Hepatocyte (in vitro differentiated cells): ENCODE data around the gene SYT15B.
"Not testable (repeated sequence)": the region's sequence is repeated elsewhere in the genome, so short reads cannot be mapped to it uniquely, and the experiment has no call there.

Source experiments
- EZH2phosphoT487 ChIP-seq: fragments of 200-600 bp; sonication (generic); IDR thresholded peaks from one replicate; pipeline ENCODE4 v1.6.1; 2018; ENCODE audit warnings: antibody characterized with exemption, mild to moderate bottlenecking, low read depth, moderate library complexity; ENCODE audit not compliant: unreplicated experiment, severe bottlenecking
- TF ChIP-seq, protein P1 (sequence below): fragments of 200-600 bp; sonication (generic); IDR thresholded peaks from 2 replicates; pipeline ENCODE4 v1.5.1; 2016; ENCODE audit warnings: antibody characterized with exemption, mild to moderate bottlenecking; ENCODE audit not compliant: poor library complexity

DNA sequence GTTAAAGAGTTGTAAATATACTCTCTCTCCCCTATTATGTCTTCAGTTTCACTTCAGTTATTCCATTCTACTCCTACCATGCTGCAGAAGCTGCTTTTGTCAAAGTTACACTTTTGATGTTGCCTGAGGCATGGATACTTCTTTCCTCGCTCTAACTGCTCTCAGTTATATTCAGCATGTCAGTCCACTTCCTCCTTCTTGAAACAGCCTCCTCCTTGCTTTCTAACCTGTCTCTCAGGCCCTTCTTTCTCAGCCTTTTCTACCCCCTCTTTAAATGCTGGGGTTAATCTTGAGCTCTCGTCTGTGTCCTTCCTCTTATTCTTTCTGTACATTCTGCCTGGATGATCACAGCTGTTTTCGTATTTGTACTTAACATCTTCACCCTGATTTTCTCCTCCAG lies 40.0 kb downstream of the SYT15B start:
- TF ChIP-seq, protein P1, sequence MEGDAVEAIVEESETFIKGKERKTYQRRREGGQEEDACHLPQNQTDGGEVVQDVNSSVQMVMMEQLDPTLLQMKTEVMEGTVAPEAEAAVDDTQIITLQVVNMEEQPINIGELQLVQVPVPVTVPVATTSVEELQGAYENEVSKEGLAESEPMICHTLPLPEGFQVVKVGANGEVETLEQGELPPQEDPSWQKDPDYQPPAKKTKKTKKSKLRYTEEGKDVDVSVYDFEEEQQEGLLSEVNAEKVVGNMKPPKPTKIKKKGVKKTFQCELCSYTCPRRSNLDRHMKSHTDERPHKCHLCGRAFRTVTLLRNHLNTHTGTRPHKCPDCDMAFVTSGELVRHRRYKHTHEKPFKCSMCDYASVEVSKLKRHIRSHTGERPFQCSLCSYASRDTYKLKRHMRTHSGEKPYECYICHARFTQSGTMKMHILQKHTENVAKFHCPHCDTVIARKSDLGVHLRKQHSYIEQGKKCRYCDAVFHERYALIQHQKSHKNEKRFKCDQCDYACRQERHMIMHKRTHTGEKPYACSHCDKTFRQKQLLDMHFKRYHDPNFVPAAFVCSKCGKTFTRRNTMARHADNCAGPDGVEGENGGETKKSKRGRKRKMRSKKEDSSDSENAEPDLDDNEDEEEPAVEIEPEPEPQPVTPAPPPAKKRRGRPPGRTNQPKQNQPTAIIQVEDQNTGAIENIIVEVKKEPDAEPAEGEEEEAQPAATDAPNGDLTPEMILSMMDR: not testable (repeated sequence)
- not testable (repeated sequence) for TF ChIP-seq EZH2phosphoT487
